AG10803 (cell line): ENCODE data around the gene SYT2.

ENCODE experiments used
- DNase-seq: peaks from one replicate; pipeline ENCODE4 v3.0.0; 2010; ENCODE audit warnings: low read depth
- H3K4me3 ChIP-seq: 2 replicates; pipeline ENCODE4 v1.5.1; 2011; ENCODE audit warnings: mild to moderate bottlenecking, low read length, control low read depth
- CTCF ChIP-seq: conservative IDR thresholded peaks from 2 replicates; pipeline ENCODE4 v1.5.1; 2011; ENCODE audit warnings: mild to moderate bottlenecking, low read length, control low read depth, inconsistent platforms

SYT2 gene

GRCh38 chr1:202656057-202656456 is 54.2 kb downstream of the SYT2 start:
- no peak for DNase-seq
- no peak overlapping the region for H3K4me3 ChIP-seq
- no peak; the same call in 1 of the 2 replicates for TF ChIP-seq CTCF

GRCh38 chr1:202654079-202654478 is 56.2 kb downstream of the SYT2 start:
- TF ChIP-seq CTCF: no peak
- no peak for DNase-seq
- H3K4me3 ChIP-seq: no peak overlapping the region

GRCh38 chr1:202649553-202650392 is 60.5 kb downstream of the SYT2 start:
- peak; percentile 8 for DNase-seq
- TF ChIP-seq CTCF: no peak
- H3K4me3 ChIP-seq: no peak overlapping the region

GRCh38 chr1:202648605-202649226 is 61.5 kb downstream of the SYT2 start:
- no peak for DNase-seq
- H3K4me3 ChIP-seq: no peak overlapping the region
- no peak for TF ChIP-seq CTCF

GRCh38 chr1:202645097-202645476 is 65.2 kb downstream of the SYT2 start:
- H3K4me3 ChIP-seq: no peak overlapping the region
- DNase-seq: no peak
- TF ChIP-seq CTCF: no peak

- DNase-seq: no peak
- H3K4me3 ChIP-seq: no peak overlapping the region
- TF ChIP-seq CTCF: no peak
Measured at GRCh38 chr1:202644219-202645096, 65.8 kb downstream of the SYT2 start.
